GM19468 (cell line): Measurements from ENCODE around the gene LRRC14B.

Source experiments
- ATAC-seq: cut with Tn5 transposase; IDR thresholded peaks from one replicate; pipeline ENCODE4 v1.9.1; 2021; ENCODE audit warnings: mild to moderate bottlenecking, moderate library complexity, moderate number of reproducible peaks; ENCODE audit not compliant: unreplicated experiment; ENCODE audit errors: extremely low read depth

The LRRC14B gene

DNA sequence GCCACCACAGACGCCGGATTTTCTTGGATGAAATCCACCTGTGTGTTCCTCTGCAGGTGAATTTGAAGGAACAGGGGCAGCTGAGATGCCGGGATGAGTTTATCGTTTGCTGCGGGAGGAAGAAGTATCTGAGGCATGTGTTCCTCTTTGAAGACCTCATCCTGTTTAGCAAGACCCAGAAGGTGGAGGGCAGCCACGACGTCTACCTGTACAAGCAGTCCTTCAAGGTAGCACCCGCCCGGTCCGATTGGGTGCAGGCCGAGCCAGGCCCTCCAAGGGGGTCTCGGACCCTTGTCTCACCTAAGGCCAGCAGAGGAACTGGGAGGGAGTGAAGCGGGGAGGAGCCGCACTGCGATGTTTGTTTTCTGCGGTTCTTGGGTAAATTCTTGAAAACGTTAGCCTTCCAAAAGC, 18.4 kb upstream of the LRRC14B start:
- no peak for ATAC-seq

DNA sequence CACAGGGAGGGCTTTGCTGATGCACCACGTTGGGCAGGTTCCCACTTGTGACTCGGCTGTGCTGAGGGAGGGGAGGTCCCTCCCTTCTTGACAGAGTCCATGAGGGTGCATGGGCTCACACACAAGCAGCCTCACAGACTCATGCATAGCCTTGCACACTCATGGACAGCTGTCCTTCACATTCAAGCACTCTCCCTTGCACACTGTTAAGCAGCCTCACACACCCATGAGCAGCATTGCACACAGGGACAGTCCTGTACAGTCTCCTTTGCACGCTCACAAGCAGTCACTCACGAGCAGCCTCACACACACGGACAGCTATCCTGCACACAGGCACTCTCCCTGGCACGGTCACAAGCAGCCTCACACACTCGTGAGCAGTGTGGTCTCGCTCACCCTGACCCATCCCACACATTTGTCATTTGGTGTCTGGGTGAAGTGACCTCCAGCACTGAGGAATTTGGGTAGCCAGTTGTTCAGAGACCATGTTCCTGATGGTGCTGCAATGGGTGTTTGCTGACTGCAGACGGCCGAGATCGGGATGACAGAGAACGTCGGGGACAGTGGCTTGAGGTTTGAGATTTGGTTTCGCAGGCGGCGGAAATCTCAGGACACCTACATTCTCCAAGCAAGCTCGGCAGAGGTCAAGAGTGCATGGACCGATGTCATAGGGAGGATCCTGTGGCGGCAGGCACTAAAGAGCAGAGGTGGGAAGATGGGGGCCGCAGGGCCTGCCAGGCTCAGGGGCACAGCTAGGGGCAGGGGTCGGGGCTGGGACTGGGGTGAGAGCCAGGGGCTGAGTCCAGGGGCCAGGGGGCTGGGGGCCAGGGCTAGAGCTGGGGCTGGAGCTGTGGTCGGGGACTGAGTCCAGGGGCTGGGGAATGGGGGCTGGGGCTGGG, 17.7 kb upstream of the LRRC14B start:
- no peak for ATAC-seq

DNA sequence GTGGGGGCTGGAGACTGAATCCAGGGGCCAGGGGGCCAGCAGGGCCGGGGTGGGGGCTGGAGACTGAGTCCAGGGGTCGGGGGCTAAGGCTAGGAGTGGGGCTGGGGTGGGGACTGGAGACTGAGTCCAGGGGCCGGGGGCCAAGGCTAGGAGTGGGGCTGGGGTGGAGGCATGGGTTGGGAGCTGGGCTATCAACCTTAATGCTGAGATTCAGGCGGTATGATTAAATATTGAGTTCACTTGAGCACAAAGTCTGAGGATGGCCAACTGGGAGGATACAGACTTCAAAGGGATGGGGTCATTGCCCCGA, 17.0 kb upstream of the LRRC14B start:
- ATAC-seq: no peak

DNA sequence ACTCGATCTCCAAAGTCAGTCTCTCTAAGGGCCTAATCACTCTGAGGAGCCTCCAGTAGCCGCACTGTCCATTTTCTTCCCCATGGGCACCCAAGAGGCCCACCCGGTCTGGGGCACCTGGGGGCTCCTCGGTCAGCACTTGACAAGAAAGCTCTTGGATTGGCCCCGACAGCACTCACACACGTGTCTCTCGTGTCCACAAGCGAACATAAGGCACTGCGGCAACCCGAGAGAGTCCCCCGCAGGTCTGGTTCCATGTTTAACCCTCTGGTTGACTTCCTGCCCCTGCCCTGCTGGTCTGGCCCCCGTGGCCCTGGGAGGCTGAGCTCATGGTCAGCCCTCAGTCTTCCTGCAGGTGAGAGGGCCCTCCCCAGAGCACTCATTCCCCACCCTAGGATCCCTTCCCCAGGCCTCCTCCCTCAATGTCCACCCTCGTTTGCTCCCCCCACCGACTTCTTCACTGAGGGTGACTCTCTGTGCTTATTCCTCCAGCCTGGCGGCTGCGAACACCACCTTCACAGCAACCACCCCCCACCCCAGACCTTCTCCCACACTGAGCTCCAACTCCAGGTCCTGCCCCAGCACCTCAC, 16.3 kb upstream of the LRRC14B start:
- ATAC-seq: no peak

DNA sequence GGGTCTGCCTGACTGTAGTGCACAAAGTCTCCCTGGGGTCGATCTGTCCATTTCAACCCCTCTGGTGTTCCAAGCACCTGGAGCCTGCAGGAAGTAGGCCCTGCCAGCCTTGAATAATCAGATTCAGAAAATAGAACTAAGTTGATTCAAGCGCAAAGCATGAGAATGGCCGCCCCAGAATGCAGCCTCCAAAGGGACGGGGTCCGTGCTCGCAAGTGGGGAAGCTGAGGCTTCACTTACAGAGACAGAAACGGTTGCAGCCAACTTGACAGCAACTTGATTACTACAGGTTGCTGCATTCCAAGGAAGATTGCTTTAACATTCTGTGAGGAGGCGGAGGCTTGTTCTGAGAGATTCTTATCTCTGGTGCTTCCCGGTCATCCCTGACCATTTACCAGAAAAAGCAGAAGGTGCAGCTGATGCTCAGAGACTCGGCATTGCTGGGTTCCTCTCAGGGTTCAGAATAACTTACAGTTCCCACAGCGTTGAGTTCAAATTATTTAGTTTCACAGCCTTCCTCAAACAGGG, 14.9 kb upstream of the LRRC14B start:
- ATAC-seq: no peak

DNA sequence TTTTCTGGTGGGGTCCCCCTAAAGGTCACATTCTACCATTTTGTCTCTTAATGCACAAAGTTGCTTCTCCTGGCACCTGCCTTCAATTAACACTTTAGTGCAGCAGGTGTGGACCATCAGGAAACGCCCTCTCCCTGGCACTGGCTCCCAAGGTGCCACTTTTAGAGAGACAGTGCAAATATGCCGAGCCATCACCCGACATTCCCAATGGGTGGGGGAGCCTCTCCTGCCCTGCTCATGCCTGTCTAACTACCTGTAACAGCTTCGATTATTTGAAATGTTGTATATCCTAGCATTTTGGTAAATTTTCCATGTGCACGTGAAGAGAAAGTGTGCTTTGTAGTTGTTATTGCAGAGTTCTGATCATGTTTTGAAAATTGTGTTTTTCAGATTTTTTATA, 13.2 kb upstream of the LRRC14B start:
- ATAC-seq: no peak

DNA sequence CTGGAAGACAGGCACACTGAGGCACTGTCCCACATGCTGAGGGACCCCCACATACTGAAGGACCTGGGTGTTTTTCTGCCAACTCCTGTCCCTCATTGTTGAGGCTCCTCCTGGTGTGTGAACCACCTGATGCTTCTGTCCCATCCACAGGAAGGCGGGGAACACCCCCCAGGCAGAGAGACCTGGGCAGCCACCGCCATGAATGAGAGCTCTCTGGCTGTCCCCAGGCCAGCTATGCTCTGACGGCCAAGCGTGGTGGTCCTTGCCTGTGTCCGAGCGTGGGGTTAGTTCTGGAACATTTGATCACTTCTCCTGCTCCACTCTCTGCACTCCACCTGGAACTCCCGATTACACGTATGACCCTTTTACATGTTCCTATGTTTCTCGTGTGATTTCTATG, 11.9 kb upstream of the LRRC14B start:
- ATAC-seq: no peak

DNA sequence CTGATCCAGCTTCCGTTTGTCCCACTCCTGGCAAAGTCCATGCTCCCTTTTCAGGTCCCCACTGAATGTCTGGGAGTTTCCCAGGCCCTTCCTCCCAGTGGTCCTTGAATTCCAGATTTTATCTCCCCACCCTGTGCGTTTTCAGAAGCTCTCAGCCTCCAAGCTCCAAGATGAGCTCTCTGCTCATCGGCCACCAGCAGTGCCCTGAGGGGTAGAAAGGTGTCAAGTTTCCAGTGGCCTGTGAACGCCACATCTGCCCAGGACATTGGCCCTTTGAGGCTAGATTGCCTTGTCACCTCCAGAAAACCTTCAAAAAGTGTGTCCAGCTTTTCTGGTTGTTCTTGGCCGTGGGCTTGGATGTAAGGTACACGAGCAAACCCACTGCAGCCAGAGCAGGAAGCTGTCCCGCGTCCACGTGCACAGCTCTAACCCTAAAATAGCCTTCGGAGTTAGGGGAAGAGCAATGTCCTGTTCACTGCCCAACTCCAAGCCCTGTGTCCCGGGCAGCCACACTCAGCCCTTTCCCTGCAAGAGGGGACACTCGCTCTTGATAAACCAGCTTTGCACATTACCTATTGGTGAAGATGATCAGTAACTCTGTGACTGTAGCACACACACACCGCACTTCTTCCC, 10.9 kb upstream of the LRRC14B start:
- no peak for ATAC-seq

DNA sequence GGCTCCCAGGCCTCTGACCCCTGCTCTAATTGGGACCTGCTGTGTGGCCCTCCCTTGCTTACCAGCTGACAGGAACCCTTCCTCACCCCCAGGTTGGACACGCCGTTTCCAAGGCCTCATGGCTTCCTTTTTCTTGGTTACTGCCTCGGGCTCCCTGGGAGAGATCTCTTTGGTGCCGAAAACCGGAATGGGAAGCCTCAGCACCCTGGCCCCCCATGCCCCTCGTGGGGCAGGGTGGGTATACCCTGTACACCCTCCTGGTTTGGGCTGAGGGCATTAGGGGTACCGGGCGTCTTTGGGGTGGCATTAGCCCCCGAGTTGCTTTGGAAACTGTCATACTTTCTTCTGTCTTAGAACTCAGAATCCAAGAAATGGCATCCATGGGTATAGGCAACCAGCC, 10.1 kb upstream of the LRRC14B start:
- no peak for ATAC-seq

DNA sequence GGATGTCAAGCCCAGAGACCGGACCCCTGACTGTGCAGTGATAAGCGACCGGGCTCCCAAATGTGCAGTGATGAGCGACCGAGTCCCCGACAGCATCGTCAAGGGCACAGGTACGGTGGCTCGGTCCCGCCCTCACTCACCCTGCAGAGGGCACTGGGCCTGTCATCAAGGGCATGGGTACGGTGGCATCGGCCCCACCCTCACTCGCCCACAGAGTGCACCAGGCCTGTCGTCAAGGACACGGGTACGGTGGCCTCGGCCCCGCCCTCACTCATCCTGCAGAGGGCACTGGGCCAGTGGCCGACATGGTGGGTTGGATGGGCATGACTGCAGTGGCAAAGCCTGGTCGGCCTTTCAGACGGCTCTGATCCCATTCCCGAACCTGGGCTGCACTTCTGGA, 9.7 kb upstream of the LRRC14B start:
- ATAC-seq: no peak

DNA sequence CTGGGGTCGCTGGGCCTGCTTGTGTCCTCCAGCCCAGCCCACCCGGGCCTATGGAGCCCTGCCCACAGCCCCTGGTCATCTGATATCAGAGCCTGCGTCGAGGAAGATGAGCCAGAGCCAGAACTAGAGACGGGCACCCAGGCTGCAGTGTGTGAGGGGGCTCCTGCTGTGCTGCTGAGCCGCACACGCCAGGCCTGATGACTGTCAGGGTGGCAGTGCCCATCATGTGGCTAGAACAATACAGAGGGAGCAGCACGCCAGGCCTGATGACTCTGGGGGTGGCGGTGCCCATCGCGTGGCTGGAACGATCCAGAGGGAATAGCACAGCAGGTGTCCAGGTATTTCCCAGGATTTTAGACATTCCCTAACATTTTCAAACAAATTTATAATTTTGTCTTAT, 9.2 kb upstream of the LRRC14B start:
- no peak for ATAC-seq

DNA sequence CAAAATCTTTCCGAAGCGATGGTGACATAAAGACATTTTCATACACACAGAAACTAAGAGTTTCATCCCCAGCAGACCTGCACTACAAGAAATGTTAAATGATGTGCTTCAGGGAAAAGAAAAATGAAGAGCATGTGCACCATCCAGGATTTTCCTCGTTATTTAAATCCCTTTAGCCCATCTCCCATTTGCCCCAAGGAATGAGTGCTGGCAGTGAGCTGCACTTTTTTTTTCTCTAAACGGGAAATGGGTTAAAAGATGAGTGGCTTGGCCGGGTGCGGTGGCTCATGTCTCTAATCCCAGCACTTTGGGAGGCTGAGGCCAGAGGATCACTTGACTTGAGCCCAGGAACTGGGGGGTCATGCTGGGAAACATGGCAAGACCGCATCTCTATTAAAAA, 6.8 kb upstream of the LRRC14B start:
- ATAC-seq: no peak

DNA sequence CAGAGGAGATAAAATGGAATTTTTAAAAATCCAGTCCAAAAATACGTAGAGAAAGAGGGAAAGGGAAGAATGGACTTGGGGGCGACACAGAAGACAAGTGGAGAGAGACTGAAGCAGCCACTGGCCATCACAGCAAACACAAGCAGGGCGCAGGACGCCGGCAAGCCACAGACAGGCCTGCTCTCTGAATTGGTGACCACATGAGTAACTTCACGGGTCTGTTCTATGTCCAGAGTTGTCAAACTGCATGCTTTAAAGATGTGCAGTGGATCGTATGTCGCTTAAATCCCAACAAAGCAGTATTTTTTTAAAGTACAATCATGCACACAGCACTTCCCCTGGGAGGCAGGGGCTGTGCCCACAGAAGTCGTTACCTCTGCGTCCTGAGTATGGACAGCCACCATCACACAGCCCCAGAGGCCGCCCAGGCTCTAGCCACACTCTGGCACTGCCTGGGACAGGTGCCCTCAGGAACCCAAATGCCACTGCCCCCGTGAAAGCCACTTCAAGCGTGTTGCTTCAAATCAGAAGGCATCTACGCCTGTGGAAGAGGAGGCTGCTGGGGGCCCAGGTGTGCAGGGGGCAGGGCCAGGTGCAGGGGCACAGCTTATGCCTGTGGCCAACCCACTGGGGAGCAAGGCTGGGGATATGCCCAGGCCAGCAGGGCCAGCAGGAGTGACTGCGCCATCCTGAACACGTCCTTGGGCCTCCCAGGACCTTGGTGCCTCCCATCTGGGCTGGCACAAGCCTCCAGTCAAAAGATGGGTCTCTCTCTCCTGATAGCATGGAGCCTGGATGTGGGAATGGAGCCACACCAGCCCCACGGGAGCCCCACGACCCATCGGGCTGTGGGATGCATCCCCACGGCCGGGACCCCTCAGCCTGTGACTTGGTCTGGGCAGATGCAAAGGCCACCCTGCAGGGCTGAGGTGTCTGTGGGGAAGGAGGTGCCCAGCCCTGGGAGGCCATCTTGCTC, 5.9 kb upstream of the LRRC14B start:
- ATAC-seq: no peak

DNA sequence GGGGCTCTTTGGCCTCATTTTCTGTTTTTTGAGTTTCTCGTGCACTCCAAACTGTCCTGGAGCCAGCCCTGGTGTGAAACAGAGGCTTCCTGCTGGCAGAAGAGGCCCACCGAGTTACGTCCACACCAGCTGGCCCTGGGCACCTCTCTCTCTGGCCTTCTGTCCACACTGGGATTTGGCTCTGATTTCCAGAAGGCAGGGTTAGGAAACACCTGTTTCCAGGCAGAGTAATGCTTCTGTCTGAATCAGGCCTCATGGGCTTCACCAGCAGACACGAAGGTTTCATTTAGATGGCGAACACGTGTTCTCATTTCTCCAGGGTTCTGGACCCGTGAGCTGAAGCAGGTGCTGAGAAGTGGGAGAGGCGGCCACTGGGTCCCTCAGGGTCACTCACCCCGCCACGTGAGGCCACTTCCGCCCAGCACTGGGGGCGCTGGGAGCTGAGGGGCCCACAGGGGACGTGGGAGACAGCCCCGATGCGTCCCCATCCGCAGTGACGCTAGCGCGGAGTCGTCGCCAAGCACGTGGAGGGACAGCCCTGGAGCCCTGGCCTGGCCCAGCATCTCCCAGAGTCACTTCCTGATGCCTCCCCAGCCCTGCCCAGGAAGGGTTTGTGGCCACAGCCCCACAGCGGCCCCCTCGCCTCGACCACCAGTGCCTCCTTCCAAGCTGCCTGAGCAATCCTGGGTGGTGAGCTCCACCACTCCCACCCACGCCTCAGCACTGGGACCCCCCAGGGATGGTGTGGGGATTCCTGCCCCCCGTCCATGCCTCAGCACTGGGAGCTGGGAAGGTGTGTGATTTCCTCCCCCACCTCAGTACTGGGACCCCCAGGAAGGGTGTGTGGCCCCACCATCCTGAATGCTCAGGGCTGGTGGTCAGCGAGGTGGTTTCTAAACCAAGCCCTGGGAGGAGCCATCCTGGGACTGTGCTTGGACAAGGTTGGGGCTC, 4.9 kb upstream of the LRRC14B start:
- ATAC-seq: no peak

DNA sequence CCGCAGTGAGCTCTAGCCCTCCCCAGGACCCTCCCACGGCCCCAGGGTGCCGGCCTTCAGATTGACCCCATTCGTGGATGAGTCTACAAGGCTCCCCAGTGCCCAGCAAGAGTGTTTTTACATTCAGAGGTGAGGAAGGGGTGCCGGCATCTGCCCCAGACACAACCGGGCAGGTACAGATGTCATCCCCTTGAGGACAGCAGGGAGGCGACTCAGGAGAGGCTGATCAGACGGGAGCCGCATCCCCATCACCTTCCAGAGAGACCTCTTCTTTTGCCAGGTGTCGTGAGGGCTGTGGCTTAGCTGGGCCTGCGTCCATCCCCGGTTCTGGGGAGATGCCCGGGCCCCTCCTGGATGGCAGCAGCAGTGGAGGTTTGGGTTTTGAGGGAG, 4.3 kb upstream of the LRRC14B start:
- ATAC-seq: no peak

DNA sequence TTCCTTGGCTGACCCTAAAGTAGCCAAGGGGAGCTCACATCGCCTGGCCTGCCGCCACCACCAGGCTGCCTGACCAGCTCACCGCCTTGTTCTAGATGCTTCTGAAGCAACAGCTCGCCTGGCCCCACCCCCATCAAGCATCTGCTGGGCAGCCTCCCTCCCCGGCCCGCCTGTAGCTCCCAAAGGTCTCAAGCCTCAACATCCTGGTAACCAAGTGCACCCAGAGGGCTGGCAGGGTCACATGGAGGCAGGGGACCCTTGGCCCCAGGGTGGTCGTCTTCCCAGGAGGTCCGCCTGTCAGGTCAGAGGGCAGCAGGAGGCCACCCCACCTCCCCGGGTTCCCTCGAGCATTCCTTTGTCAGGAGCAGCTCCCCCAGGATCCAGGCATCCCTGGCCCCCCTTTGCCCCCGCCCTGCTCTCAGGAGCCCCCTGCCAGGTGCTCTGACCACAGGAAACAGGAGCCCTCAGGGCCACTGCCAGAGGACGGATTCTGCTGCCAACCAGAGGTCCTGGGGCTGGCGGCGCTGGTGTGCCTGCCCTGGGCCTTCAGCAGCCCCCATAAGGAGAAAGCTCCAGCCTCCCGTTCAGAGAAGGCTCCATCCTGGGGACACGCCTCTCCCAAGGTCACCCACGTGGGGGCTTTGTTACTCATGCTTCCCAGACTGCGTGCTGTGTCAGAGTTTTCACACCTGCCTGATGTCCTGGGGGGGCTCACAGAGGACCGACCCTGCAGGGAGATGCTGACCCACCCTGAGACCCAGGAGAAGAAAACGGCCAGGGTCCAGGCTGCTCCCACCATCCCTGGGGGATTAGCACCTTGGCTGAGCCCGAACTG, 3.5 kb upstream of the LRRC14B start:
- no peak for ATAC-seq

DNA sequence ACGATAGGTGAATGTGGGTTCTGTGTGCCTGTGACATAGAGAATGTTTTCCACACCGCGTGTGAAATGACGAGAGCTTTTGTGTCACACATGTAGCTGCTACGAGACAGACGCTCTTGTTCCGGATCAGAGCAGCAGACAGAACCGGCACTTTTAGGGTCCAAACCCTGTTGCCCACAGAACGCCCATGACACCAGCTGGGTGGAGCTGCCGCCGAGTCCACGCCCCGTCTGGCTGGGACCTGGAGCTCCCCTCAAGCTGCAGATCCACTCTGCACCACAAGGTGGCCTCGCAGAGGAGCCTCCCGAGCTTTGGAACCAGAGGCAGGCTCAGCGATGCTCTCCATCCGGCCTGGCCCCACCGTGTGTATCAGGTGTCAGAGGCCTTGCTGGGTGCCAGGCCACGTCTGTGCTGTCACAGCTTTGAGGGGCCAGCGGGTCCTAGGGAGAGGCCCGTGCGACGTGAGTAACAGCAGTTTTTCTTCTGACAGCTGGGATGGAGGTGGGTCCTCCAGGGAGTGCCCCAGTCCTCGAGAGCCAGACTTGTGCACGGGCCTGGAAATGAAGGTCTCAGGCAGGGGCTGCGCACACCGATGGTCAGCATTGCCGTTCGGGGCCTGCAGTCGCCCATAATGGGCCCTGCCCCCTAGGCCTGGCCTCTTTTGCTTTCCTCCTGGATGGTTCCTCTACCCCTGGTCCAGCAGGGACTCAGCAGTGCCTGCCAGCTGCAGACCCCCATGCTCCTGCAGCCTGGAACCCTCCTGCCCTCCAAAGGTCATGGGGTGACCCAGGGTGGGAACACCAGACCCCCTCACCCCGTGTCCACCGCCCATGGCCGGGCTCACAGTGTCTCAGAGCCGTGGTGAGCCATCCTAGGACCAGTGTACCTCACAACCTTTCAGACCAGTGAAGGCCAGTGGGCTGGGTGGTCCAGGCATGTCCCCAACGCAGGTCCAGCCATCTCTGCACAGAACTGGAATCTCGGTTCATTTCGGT, 2.5 kb upstream of the LRRC14B start:
- no peak for ATAC-seq
